ENCODE measurements around the gene TNFRSF14. TPM values are rescaled to one million over a fixed set of nuclear protein-coding genes. Genes with fewer than 3 reads are reported as not detected.

Gene TNFRSF14
- total and polyA plus RNA-seq, 2 of the 13 experiments (the other 11 are each of a cell fraction or from before 2014, with no cell fraction given) = 11.9 to 49.9 TPM

GRCh38 chr1:2525572-2525919 is 30.6 kb upstream of the TNFRSF14 start (continued):
- TF ChIP-seq ZHX2 (IDR thresholded peaks at IDR 0.05; ENCODE audit: low read depth) (no peak), ZHX2 (CRISPR knock-in tag; IDR thresholded peaks at IDR 0.05; ENCODE audit: borderline replicate concordance) (no peak), ZNF572 (CRISPR knock-in tag; IDR thresholded peaks at IDR 0.05) (no peak), ZNF562 (CRISPR knock-in tag; IDR thresholded peaks at IDR 0.05; ENCODE audit: borderline replicate concordance) (no peak), KLF13 (CRISPR knock-in tag; IDR thresholded peaks at IDR 0.05) (no peak), ZNF431 (CRISPR knock-in tag; IDR thresholded peaks at IDR 0.05; ENCODE audit: borderline replicate concordance, low read depth) (no peak), ZNF574 (CRISPR knock-in tag; IDR thresholded peaks at IDR 0.05) (no peak), TFE3 (CRISPR knock-in tag; IDR thresholded peaks at IDR 0.05) (no peak), IRF2 (CRISPR knock-in tag; IDR thresholded peaks at IDR 0.05) (no peak), NKX3-1 (CRISPR knock-in tag; IDR thresholded peaks at IDR 0.05) (no peak), ZNF414 (CRISPR knock-in tag; IDR thresholded peaks at IDR 0.05) (no peak), NFAT5 (CRISPR knock-in tag; IDR thresholded peaks at IDR 0.05) (no peak)

Data from HepG2 (cell line).